K562 (cell line): ENCODE measurements around the gene RAB26.
"Not testable (repeated sequence)": the region's sequence is repeated elsewhere in the genome, so short reads cannot be mapped to it uniquely, and the experiment has no call there.

Experiments used
- CAMTA2 ChIP-seq: fragments of 250-450 bp; sonication (Bioruptor Pico); conservative IDR thresholded peaks from 2 replicates; pipeline ENCODE4 v1.5.1; 2022
- CBX8 ChIP-seq: fragments of 200-600 bp; sonication (generic); IDR thresholded peaks from 2 replicates; pipeline ENCODE4 v1.6.1; 2012; ENCODE audit warnings: borderline replicate concordance, mixed run types, low read depth, mild to moderate bottlenecking, moderate library complexity, mixed read lengths, low read length, control low read depth, inconsistent platforms; ENCODE audit not compliant: poor library complexity, severe bottlenecking; ENCODE audit errors: extremely low read depth
- CREB1 ChIP-seq, 2 experiments: sonication (generic) in 1 of 2; formaldehyde crosslinking in 1 of 2; IDR thresholded peaks; 2 replicates each; pipeline versions ENCODE4 v1.6.1 to v1.8.0; 2012 to 2022; ENCODE audit warnings: inconsistent platforms in 1 of 2, mild to moderate bottlenecking in 1 of 2, missing genetic modification reagents in 1 of 2, moderate library complexity in 1 of 2
- CREM ChIP-seq: IDR thresholded peaks from 2 replicates; pipeline ENCODE4 v1.6.1; 2014; ENCODE audit warnings: antibody characterized with exemption, low read depth
- ESRRA ChIP-seq: fragments of 450-650 bp; IDR thresholded peaks from 2 replicates; pipeline ENCODE4 v1.6.1; 2014; ENCODE audit warnings: low read depth, mild to moderate bottlenecking, moderate library complexity, borderline replicate concordance
- ETV1 ChIP-seq: fragments of 450-650 bp; conservative IDR thresholded peaks from 2 replicates; pipeline ENCODE4 v1.6.1; 2016; ENCODE audit warnings: missing genetic modification characterization, control low read depth, low read depth, missing compliant biosample characterization
- KAT7 ChIP-seq: sonication (generic); formaldehyde crosslinking; IDR thresholded peaks from 2 replicates; pipeline ENCODE4 v1.8.0; 2022; ENCODE audit warnings: missing genetic modification reagents, mild to moderate bottlenecking, borderline replicate concordance
- MAX ChIP-seq: sonication (generic); formaldehyde crosslinking; IDR thresholded peaks from 2 replicates; pipeline ENCODE4 v1.9.0; 2022; ENCODE audit warnings: mild to moderate bottlenecking, missing genetic modification reagents
- POLR2A ChIP-seq: fragments of 450-650 bp; conservative IDR thresholded peaks from 2 replicates; pipeline ENCODE4 v1.6.1; 2016
- RBM22 ChIP-seq: fragments of 200-400 bp; formaldehyde crosslinking; IDR thresholded peaks from 2 replicates; pipeline ENCODE4 v1.6.1; 2018; ENCODE audit warnings: low read length, low read depth; ENCODE audit not compliant: poor library complexity, severe bottlenecking
- TEAD4 ChIP-seq, 2 experiments: sonication (generic) in 1 of 2; formaldehyde crosslinking in 1 of 2; IDR thresholded peaks; 2 replicates each; pipeline versions ENCODE4 v1.6.1 to v1.8.0; 2012 to 2022; ENCODE audit warnings: borderline replicate concordance in 1 of 2, inconsistent platforms in 1 of 2, low read length in 1 of 2, mild to moderate bottlenecking in 1 of 2, missing genetic modification reagents in 1 of 2
- ZNF589 ChIP-seq: fragments of 200-800 bp; sonication (Bioruptor generic); IDR thresholded peaks from 2 replicates; pipeline ENCODE4 v1.6.1; 2016; ENCODE audit warnings: low read depth, missing genetic modification characterization, missing compliant biosample characterization
- ZNF740 ChIP-seq, 3 experiments: fragments of 200-800 bp in 1 of 3; sonication (Bioruptor generic) in 1 of 3; sonication (generic) in 1 of 3; formaldehyde crosslinking in 1 of 3; IDR thresholded peaks; 2 replicates each; pipeline versions ENCODE4 v1.6.1 to v1.8.0; 2016 to 2022; ENCODE audit warnings: mild to moderate bottlenecking in 2 of 3, missing compliant biosample characterization in 2 of 3, missing genetic modification characterization in 2 of 3, missing genetic modification reagents in 1 of 3
- TF ChIP-seq, protein P1 (sequence below), 3 experiments: IDR thresholded peaks in 2 of 3; conservative IDR thresholded peaks in 1 of 3; 2 replicates each; pipeline ENCODE4 v1.5.1; 2011 to 2012; ENCODE audit warnings: low read length in 3 of 3, mild to moderate bottlenecking in 3 of 3, control low read depth in 2 of 3, improper control_type of control experiment in 1 of 3, inconsistent platforms in 1 of 3, low read depth in 1 of 3, mixed read lengths in 1 of 3, moderate library complexity in 1 of 3; ENCODE audit not compliant: insufficient read depth in 2 of 3

GRCh38 chr16:2123706-2124376 is 24.6 kb upstream of the RAB26 start:
- TF ChIP-seq, protein P1, sequence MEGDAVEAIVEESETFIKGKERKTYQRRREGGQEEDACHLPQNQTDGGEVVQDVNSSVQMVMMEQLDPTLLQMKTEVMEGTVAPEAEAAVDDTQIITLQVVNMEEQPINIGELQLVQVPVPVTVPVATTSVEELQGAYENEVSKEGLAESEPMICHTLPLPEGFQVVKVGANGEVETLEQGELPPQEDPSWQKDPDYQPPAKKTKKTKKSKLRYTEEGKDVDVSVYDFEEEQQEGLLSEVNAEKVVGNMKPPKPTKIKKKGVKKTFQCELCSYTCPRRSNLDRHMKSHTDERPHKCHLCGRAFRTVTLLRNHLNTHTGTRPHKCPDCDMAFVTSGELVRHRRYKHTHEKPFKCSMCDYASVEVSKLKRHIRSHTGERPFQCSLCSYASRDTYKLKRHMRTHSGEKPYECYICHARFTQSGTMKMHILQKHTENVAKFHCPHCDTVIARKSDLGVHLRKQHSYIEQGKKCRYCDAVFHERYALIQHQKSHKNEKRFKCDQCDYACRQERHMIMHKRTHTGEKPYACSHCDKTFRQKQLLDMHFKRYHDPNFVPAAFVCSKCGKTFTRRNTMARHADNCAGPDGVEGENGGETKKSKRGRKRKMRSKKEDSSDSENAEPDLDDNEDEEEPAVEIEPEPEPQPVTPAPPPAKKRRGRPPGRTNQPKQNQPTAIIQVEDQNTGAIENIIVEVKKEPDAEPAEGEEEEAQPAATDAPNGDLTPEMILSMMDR (IDR thresholded peaks at IDR 0.05 in 2 of 3, conservative IDR thresholded peaks at IDR 0.05 in 1 of 3; ENCODE audit: insufficient read depth in 2 of 3, low read depth in 1 of 3, low read length in 3 of 3) = not testable (repeated sequence)
- not testable (repeated sequence) for TF ChIP-seq KAT7 (CRISPR knock-in tag); POLR2A; RBM22; ESRRA; TEAD4 (IDR thresholded peaks at IDR 0.05; ENCODE audit: low read length); TEAD4 (CRISPR knock-in tag; IDR thresholded peaks at IDR 0.05; ENCODE audit: borderline replicate concordance); ZNF589; CBX8; ETV1; MAX (CRISPR knock-in tag); CREM; CAMTA2; CREB1 (IDR thresholded peaks at IDR 0.05); CREB1 (CRISPR knock-in tag; IDR thresholded peaks at IDR 0.05); ZNF740 (CRISPR knock-in tag; IDR thresholded peaks at IDR 0.05); ZNF740 (tag; IDR thresholded peaks at IDR 0.05)
